IPS DF 19.7 (cell line): Measurements from ENCODE around the gene KCNJ12.
"Not testable (repeated sequence)": the region's sequence is repeated elsewhere in the genome, so short reads cannot be mapped to it uniquely, and the experiment has no call there.

ENCODE experiments used
- DNase-seq: peaks from one replicate; pipeline ENCODE4 v3.0.0-alpha.2; 2013; ENCODE audit warnings: low read depth, low spot score

The KCNJ12 gene

DNA sequence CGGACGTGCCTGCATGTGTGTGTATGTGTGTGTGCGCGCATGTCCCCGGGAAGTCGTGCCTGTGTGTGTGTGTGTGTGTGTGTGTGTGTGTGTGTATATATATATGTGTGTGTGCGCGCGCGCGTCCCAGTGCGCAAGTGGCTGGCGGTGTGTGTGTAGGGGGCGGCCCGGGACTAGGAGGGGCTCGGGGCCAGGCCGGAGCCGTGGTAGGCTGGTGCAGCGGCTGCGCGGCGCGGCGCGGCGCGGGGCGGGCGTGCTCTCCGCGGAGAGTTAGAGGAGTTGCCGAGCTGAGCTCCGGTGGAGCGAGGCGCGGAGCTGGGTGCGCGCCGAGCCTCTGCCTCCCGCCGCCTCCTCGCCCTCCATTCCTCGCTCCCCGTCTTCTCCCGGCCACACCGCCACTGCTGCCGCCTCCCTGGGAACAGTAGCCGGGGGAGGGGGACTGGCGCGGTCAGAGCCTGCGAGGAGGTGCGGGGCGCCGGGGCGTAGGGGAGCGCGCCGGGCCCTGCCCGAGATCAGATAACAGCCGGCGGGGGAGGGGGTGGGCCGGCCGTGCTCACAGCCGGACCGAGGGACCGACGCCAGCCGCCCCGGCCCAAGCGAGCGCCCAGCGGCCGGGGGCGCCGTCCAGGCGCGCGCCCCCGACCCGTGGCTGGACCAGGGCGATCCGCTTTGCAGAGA lies at the start of gene KCNJ12:
KCNJ12 (plus strand) TSS at position 277 of the 678 bp plus-strand sequence. CDS start 38,986 bp downstream, outside the sequence.
- no peak for DNase-seq

DNA sequence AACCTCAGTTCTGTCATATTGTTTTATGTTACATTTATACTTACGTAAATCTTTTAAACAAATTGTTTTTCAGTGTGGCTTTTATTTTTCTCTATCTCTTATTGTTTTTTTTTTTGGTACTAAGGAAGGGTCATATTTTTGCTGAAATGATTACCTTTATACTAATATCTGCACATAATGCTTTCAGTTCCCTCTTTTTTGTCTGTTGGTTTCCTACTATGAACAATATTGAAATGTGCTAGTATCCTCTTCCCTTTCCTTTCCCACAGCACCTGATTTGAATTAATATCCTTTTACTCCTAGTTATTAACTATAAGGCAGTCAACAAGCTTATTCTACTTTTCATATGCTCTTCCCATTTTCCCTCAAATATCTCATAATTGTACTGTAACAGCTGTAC lies 48.2 kb upstream of the KCNJ12 start:
- DNase-seq: not testable (repeated sequence)

DNA sequence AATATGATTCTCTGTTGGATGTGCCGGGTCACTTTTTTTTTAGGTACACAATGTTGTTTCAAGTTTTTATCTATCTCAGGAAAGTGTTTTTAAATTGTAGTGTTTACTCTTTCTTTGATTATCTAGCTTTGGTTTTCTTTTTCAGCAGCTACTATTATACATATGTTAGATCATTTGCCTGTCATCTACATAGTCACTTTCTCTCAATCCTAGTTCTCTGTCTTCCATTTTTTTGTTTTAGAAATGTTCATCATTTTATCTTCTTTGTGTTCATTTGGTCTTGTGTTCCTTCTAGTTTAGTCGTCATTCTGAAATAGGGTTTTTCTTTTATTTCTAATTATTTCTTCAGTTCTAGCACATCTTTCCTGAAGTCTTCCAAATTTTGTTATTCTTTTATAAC lies 47.4 kb upstream of the KCNJ12 start:
- not testable (repeated sequence) for DNase-seq

DNA sequence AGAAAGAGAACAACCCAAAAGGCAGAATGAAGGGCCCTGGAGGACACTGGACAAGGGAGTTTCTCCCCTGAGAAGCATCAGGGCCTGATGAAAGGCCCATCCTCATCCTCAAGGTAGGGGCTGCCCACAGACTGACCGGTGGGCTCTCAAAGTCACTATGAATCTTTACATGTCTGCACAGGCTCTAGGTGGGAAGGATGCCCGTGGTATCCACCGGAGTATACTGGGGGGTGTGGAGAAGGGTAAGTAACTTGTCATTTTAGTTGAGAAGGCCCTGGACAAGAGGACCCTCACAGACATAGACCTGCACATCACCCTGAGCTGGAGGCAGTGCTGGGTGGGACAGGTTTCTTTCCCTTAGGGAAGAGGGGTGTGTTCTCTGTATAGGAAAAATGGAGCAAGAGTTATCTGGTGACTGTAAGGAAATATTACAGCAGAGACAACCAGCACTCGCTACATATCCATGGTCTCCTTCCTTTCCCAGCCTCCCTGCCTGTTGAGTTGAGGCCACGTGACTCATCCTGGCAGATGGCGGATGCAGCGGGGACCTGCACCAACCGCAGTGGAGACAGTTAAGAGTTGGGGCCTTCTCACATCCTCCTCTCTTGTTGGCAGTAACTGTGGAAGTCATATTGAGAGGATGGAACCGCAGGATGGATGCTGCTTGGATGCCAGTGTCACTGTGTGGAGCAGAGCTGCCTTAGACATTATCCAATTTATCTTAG lies 45.6 kb upstream of the KCNJ12 start:
- no peak for DNase-seq

DNA sequence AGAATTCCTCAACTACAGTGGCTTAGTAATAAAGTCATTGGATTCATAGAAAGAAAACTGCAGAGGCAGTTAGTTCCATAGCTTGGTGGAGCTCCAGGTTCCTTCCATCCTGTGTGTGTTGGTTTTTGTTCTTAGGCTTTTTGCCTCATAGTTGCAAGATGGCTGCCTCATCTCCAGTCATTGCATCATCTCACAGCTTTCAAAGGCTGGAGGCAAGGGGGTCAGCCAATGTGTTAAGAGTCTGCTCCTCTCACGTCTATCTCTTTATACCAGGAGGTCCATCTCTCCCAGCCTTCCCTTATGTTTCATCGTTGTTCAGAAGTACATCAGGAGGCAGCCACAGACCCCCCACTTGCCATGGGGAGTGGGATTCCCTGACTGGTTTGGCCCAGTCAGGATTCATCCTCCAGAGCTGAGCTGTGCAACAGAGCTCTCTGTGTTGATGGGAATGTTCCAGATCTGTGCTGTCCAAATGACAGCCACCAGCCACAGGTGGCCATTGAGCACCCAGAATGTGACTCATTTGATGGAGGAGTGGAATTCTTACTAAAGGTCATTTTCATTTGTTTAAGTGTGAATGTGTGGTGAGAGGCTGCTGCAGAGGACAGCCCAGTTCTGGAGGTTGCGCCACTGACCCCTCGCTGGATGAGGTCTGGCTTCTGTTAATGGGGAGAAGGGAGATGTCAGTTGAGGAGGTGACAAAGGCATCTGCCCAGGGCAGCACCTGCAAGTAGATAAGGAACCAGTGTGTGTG lies 39.4 kb upstream of the KCNJ12 start:
- DNase-seq: not testable (repeated sequence)

DNA sequence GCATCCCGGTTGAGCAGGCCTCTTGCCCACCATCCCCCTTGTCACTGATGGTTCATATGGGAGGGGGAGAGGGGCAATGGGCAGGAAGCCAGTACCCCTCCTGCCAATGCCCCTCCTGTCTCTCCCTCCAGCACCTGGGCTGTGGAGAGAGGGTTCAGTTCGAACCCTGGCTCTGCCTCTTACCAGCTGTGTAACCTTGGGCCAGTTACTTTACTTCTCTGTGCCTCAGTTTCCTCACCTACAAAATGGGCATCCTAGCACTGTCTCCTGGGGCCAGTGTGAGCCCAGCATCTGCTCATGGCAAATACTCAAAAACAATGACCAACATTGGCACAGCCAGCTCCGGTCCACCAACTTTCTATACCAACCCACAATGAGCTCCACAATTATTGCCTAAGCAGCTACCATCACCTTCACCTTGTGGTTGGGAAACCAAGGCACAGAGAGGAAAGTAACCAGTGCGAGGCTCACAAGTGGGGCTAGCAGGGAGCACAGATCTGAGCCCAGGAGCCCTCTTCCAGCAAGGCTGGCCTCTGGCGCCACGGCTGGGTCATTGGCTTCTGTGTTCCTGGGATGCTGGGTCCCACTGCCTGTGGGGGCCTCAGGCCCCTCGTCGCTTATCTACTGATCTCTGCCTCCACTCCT lies 38.1 kb upstream of the KCNJ12 start:
- not testable (repeated sequence) for DNase-seq

DNA sequence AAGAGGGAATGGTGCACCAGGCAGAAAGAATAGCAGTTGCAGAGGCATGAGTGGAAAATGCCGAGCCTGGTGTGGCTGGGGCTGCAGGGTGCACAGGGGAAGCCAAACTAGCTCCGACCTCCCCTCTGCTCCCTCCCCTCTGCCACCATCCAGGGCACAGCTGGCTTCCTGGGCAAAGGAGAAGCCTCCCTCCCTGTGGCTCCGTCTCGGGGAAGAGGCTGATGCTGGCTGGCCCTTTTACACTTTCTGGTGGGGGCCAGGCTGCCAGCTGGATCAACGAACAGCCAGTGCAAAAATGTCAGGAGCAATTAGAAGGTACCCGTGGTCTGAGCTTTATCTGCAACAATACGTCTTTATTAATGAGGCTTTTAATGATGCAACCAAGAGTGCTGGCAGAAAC lies 37.1 kb upstream of the KCNJ12 start:
- DNase-seq: no peak

DNA sequence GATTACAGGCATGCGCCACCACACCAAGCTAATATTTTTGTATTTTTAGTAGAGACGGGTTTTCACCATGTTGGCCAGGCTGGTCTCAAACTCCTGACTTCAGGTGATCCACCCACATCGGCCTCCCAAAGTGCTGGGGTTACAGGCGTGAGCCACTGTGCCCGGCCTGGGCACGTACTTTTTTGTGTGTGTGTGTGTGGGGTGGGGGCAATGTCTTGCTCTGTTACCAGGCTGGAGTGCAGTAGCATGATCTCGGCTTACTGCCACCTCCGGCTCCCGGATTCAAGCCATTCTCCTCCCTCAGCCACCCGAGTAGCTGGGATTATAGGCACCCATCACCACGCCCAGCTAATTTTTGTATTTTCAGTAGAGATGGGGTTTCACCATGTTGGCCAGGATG lies 36.6 kb upstream of the KCNJ12 start:
- not testable (repeated sequence) for DNase-seq

DNA sequence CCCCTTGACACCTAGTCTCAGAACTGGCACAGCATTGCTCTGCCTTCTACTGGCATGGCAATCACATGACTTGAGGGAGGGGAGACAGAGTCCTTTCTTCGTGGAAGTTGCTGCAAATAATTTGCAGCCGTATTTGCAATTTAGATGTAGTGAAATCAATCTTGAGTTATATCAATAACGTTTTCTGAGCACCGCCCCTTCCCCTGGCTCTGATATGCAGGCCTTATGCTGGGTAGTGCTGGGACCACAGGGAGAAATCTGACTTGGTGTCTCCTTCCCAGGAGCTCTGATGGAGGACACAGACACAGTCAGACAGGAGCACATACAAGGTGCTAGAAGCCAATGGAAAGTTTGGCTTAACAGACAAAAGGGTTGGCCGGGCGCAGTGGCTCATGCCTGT lies 35.8 kb upstream of the KCNJ12 start:
- DNase-seq: not testable (repeated sequence)

DNA sequence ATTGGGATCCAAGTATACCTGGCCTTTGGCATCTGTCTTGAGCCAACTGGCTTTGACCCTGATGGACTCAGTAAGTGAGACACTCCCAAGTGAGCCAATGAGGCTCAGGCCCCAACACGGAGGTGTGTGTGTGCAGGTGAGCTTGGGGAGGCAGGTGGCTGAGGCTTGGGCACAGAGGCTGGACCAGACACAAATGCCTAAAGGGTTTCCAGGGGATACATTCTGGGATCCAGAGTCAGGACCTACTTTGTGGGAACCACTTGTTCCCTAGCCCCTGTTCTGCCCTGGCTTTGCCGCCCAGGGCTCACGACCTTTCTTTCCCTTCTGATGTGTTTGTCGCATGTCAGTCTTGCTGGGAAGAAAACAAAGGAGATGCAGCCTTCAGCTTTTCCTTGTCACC lies 34.9 kb upstream of the KCNJ12 start:
- DNase-seq: not testable (repeated sequence)

DNA sequence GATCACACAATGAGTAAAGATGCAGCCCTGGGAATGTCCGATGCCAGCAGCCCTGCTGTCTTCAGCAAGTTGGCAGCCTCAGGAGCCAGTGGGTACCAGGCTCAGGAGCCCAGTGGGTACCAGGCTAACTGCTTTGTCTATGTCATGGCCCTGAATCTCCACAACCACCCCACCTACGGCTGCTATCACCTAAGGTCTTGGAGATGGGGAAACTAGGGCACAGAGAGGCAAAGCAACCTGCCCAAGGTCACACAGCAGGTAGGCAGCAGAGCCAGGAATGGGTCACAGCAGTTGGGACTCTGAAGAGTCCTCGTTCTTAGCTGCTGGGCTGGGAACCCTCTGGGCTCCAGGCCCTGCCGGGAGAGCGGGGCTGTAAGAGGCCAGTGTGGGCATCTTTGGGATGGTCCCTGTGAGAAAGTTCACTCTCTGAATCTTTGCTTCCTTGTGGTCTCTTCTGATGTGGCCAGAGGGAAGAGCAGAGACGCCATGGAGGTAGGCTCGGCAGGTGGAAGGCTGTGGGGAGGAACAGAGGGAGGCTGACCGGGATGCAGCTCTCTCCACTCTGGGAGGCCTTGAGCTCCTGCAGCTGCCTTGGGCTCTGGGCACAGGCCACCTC lies 34.1 kb upstream of the KCNJ12 start:
- not testable (repeated sequence) for DNase-seq

DNA sequence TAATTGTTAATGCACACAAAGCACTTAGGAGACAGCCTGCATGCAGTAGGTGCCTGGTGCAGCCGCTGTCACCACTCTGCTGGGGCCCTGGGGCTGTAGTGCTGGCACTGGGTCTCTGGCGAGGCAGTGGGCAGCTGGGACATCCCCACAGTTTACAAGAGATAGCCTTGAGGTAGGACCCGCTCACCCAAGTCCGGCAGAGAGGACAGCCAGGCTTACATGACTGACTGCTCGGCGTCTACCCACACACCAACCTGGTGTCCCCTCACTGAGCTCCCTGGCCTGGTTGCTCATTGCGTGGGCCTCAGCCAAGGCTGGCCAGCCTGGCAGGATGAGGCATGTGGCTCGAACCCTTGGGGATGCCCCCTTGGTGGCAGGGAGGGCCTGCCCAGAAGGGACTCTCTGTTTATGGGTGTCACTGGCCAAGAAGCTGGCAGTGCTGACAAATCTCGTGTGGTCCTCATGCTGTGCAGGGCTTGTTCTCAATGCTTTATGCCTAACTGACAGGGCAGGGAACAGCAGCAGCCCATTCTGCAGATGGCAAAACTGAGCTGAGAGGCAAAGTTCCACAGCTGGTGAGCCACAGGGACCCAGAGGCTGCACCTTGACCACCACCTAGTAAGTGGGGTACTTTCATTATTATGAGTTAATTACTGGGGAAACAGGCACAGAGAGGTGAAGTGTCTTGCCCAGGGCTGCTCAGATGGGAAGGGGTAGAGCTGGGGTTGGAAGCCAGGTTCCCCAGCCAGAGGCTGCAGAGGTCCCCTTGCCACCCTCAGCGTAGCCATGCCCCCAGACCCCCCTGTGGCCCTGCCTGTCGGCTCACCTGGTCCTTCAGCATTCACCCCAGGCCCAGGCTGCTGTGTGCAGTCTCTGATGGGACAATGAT lies 32.9 kb upstream of the KCNJ12 start:
- not testable (repeated sequence) for DNase-seq

DNA sequence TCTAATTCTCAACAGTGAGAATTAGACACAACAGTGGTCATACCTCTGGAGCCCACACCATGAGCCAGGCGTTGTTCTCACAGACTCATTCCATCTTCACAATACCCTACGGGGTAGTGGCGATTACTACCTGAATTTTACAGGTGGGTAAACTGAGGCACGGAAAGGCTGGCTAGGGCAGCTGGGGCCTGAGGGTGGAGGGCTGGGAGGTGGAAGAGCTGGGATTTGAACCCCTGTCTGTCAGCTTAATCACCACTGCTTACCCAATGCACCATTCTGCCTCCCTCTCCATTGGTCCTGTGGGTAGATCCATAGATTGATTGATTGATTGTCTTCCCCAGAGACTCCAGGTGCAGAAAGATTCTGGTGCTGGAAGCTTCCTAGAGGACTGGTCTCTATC lies 31.4 kb upstream of the KCNJ12 start:
- not testable (repeated sequence) for DNase-seq

DNA sequence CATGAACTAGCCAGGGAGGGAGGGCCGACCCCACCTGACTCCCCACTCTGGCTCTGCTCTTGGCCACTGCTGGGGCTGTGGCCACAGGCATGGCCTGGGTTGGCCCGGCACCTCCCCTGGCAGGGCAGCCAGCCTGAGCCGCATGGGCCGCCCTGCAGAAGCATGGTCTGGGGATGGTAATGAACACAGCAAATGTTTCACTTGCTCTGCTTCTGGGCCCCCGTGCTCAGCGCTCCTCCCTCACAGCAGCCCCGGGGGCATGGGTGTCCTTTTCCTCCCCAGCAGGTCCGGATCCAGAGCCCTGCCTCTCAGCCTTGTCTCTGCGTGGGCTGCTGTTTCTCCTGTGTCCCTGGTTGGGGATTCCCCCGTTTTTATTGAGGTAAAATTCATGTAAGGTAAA lies 30.9 kb upstream of the KCNJ12 start:
- no peak for DNase-seq

DNA sequence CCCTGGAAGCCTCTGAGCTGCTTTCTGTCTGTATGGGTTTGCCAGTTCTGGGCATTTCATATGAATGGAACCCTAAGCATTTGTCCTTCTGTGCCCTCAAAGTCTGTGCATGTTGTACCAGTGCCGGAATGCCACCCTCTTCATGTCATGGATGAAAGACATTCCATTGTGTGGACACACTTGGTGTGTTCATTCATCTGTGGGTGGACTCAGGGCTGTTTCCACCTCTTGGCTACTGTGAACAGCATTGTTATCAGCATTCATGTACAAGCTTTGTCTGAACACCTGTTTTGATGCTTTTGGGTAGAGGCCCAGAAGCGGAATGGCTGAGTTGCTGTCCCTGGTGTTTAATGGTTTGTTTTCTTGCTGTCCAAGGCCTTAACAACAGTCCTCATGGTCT lies 30.1 kb upstream of the KCNJ12 start:
- not testable (repeated sequence) for DNase-seq

DNA sequence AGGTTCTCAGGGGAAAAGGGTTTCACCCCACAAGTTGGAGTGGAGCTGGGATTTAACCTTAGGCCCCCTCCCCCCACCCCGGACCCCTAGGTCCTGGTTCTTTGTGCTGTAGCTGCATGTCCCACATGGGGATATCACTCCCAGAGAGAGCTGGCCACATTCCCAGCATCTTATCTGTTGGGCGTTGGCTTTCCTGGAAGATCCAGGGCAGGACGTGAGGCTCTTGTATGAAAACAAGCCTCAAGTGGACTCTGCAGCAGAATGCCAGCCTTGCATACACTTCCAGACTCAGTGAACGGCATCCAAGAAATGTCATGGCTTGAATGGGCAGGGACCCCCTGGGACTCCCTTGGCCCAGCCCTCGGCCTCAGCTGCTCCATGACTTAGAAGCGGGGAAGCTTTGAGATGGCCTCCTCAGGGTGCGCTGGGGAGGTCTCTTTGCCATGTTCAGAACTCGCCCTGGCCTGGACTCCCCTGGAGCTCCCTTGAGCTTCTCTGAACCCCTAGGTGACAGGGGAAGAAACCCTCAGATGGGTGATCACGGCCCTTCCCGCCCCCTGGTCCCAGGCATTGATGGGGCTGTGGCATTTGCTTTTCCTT lies 29.4 kb upstream of the KCNJ12 start:
- DNase-seq: not testable (repeated sequence)

DNA sequence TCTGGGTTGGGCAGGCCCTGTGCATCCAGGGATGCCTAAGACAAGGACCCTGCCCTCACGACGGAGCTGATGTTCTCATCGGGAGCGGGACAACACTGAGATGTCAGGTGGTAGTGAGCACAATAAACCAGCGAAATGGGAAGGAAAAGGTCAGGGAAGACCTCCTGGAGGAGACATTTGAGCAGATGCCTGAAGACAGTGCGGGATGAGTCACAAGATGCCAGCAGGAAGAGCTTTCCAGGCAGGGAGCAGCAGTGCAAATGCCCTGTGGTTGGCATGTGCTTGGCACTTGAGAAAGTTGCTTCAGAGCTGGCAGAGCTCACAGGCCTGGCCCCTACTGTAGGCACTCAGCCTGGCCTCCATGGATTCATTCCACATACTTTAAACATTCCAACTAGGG lies 28.5 kb upstream of the KCNJ12 start:
- not testable (repeated sequence) for DNase-seq

DNA sequence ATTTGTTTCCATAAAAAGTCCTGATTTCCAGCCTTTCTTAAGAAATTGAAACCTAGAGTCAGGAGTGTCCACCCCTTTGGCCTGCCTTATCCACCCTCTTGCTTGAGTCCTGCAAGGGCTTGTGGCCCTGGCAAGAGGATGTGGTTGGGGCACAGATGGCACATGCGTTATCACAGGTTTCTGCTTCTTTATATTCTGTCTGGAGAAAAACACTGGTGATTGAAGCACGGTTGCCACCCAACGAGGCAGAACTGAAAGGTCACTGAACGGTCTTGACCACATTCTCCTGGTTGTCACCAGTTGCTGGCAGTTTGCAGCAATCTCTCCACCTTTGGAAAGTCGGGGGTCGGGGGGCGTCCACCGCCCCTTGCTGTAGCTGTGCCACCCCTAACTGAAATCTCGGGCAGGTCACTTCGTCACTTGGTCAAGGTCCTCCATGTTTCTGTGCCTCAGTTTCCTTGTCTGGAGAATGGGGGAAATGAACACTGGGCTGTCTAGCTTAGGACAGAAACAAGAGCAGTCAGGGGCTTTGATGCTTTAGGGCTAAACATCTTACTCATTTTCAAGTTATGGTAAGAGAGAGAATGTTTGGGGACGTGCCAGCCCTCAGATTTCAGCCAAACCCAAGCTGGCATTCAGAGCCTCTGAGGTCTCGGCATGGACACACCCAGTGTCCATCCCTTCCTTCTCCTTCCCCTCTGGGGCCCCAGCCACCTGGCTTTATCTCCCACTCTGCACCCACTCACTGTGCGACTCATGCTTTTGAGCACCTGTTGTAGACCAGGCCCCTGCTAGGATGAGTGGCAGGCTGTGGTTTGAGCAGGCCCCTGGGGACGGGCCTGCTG lies 27.9 kb upstream of the KCNJ12 start:
- not testable (repeated sequence) for DNase-seq

DNA sequence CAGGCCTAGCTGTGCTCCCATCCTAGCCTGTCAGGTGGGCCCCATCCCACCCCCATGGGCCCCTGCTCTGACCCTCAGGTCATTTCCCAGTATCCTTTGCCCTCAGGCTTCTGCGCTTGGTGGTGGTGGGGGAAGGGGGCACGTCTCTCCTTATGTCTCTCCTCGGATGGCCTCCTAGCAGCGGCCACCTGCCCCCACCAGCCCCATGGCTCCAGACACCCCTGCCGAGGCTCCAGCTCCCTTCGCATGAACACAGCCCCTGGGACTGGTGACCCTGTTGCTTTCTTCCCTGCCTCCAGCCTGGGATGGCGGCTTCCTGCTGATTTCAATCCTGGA lies 27.3 kb upstream of the KCNJ12 start:
- DNase-seq: not testable (repeated sequence)
